ENCODE measurements around the gene MAP3K20. TPM values are rescaled to one million over a fixed set of nuclear protein-coding genes. Genes with fewer than 3 reads are reported as not detected.
"Not testable (repeated sequence)": the region's sequence is repeated elsewhere in the genome, so short reads cannot be mapped to it uniquely, and the experiment has no call there.

MAP3K20 gene
- total and polyA plus RNA-seq, 3 experiments from 2014 or later = 1.9 to 14.1 (median 11.2) TPM

GRCh38 chr2:173204316-173204715 lies 128.7 kb downstream of the MAP3K20 start:
- ChIA-PET POLR2A (no interaction called here), CTCF (interaction anchor here (0.8 kb wide), 1 partner anchor 176 kb away, joined by 5 read pairs; no protein-coding TSS in a partner anchor)
- H3K27ac ChIP-seq (ENCODE audit: low read depth, low read length) = no peak overlapping the region
- Mint-ChIP-seq H3K27ac (no peak overlapping the region), H3K36me3 (no peaks in the 10 kb centered on the region), H3K9me3 (no peaks in the 10 kb centered on the region), H3K4me3 (no peak overlapping the region), H3K27me3 (peaks cover 0 to 2% of the 10 kb centered on the region in 2 donors), H3K4me1 (no peaks in the 10 kb centered on the region)
- H3K4me3 ChIP-seq (ENCODE audit: low read length) = no peak overlapping the region
- no peak for DNase-seq
- no peaks in the 10 kb centered on the region for H3K36me3 ChIP-seq (ENCODE audit: insufficient read depth, low read length)
- H3K4me1 ChIP-seq (ENCODE audit: insufficient read depth, low read length) = no peaks in the 10 kb centered on the region
- H3K9me3 ChIP-seq (ENCODE audit: low read length) = no peaks in the 10 kb centered on the region
- H3K27me3 ChIP-seq (ENCODE audit: insufficient read depth, low read length, poor library complexity, severe bottlenecking) = no peaks in the 10 kb centered on the region

GRCh38 chr2:173205375-173205774 lies 129.7 kb downstream of the MAP3K20 start:
- peaks cover 0 to 2% (median 2%) of the 10 kb centered on the region in 3 donors for H3K4me1 Mint-ChIP-seq
- DNase-seq = no peak
- no peak overlapping the region for H3K27ac Mint-ChIP-seq
- Histone ChIP-seq H3K27ac (ENCODE audit: low read depth, low read length) (no peak overlapping the region), H3K36me3 (ENCODE audit: insufficient read depth, low read length) (no peaks in the 10 kb centered on the region), H3K4me3 (ENCODE audit: low read length) (no peak overlapping the region), H3K27me3 (ENCODE audit: insufficient read depth, low read length, poor library complexity, severe bottlenecking) (no peaks in the 10 kb centered on the region), H3K9me3 (ENCODE audit: low read length) (no peaks in the 10 kb centered on the region), H3K4me1 (ENCODE audit: insufficient read depth, low read length) (no peaks in the 10 kb centered on the region)
- no peaks in the 10 kb centered on the region for H3K36me3 Mint-ChIP-seq
- H3K27me3 Mint-ChIP-seq = peaks cover 0 to 5% of the 10 kb centered on the region in 2 donors
- H3K4me3 Mint-ChIP-seq = no peak overlapping the region
- H3K9me3 Mint-ChIP-seq = no peaks in the 10 kb centered on the region
- ChIA-PET POLR2A (no interaction called here), CTCF (interaction anchor here (8.8 kb wide), 1 partner anchor 177 kb away, joined by 86 read pairs; no protein-coding TSS in a partner anchor)

- not testable (repeated sequence) for H3K27me3 ChIP-seq (ENCODE audit: insufficient read depth, low read length, poor library complexity, severe bottlenecking); H3K4me1 Mint-ChIP-seq; H3K9me3 ChIP-seq (ENCODE audit: low read length); H3K27ac Mint-ChIP-seq; H3K4me1 ChIP-seq (ENCODE audit: insufficient read depth, low read length); H3K4me3 Mint-ChIP-seq; H3K36me3 Mint-ChIP-seq; H3K9me3 Mint-ChIP-seq; H3K27me3 Mint-ChIP-seq; H3K27ac ChIP-seq (ENCODE audit: low read depth, low read length); DNase-seq; H3K36me3 ChIP-seq (ENCODE audit: insufficient read depth, low read length); H3K4me3 ChIP-seq (ENCODE audit: low read length)
- ChIA-PET POLR2A (interaction anchor here (0.7 kb wide), 1 partner anchor 69 kb away, joined by 3 read pairs; no protein-coding TSS in a partner anchor), CTCF (interaction anchor here (8.8 kb wide), 1 partner anchor 179 kb away, joined by 86 read pairs; no protein-coding TSS in a partner anchor)
These were observed 131.5 kb downstream of the MAP3K20 start for GRCh38 chr2:173207124-173207523.

GRCh38 chr2:173210270-173211196 lies 134.9 kb downstream of the MAP3K20 start:
- H3K4me1 ChIP-seq (ENCODE audit: insufficient read depth, low read length) = no peaks in the 10 kb centered on the region
- POLR2A ChIA-PET = no interaction called here
- peaks cover 0 to 5% of the 10 kb centered on the region in 2 donors for H3K27me3 Mint-ChIP-seq

GRCh38 chr2:173213181-173213580 lies 137.5 kb downstream of the MAP3K20 start:
- no peak overlapping the region for H3K4me3 ChIP-seq (ENCODE audit: low read length)
- no peaks in the 10 kb centered on the region for H3K9me3 ChIP-seq (ENCODE audit: low read length)
- no peaks in the 10 kb centered on the region for H3K36me3 ChIP-seq (ENCODE audit: insufficient read depth, low read length)
- no peak overlapping the region for H3K27ac ChIP-seq (ENCODE audit: low read depth, low read length)
- Mint-ChIP-seq H3K4me1 (peaks cover 0 to 7% (median 5%) of the 10 kb centered on the region in 3 donors), H3K27ac (no peak overlapping the region), H3K9me3 (no peaks in the 10 kb centered on the region), H3K36me3 (no peaks in the 10 kb centered on the region), H3K4me3 (no peak overlapping the region), H3K27me3 (peaks cover 0 to 5% of the 10 kb centered on the region in 2 donors)
- no peak for DNase-seq
- no peaks in the 10 kb centered on the region for H3K27me3 ChIP-seq (ENCODE audit: insufficient read depth, low read length, poor library complexity, severe bottlenecking)
- POLR2A ChIA-PET = no interaction called here
- CTCF ChIA-PET = interaction anchor here (8.8 kb wide), 1 partner anchor 185 kb away, joined by 86 read pairs; no protein-coding TSS in a partner anchor
- H3K4me1 ChIP-seq (ENCODE audit: insufficient read depth, low read length) = no peaks in the 10 kb centered on the region

More at GRCh38 chr2:173210270-173211196, 134.9 kb downstream of the MAP3K20 start:
- DNase-seq = peak; percentile 12 to 53 (median 30)
- no peak overlapping the region for H3K4me3 Mint-ChIP-seq
- H3K4me1 Mint-ChIP-seq = peaks cover 0 to 7% (median 5%) of the 10 kb centered on the region in 3 donors
- no peak overlapping the region for H3K27ac Mint-ChIP-seq
- Histone ChIP-seq H3K27me3 (ENCODE audit: insufficient read depth, low read length, poor library complexity, severe bottlenecking) (no peaks in the 10 kb centered on the region), H3K4me3 (ENCODE audit: low read length) (no peak overlapping the region), H3K27ac (ENCODE audit: low read depth, low read length) (no peak overlapping the region), H3K36me3 (ENCODE audit: insufficient read depth, low read length) (no peaks in the 10 kb centered on the region), H3K9me3 (ENCODE audit: low read length) (no peaks in the 10 kb centered on the region)
- no peaks in the 10 kb centered on the region for H3K9me3 Mint-ChIP-seq
- CTCF ChIA-PET = interaction anchor here (0.7 to 8.8 kb wide), 9 partner anchors 9 to 187 kb away, joined by 3 to 86 read pairs (median 5); no protein-coding TSS in a partner anchor
- no peaks in the 10 kb centered on the region for H3K36me3 Mint-ChIP-seq

- H3K4me1 ChIP-seq (ENCODE audit: insufficient read depth, low read length) = no peaks in the 10 kb centered on the region
- CTCF ChIA-PET = interaction anchor here (0.6 to 8.8 kb wide), 2 partner anchors 186 to 1066 kb away, joined by 3 to 86 read pairs; no protein-coding TSS in a partner anchor
- Mint-ChIP-seq H3K4me1 (peaks cover 5 to 13% (median 9%) of the 10 kb centered on the region in 3 donors), H3K27ac (no peak overlapping the region), H3K36me3 (no peaks in the 10 kb centered on the region), H3K9me3 (no peaks in the 10 kb centered on the region), H3K27me3 (peaks cover 0 to 4% of the 10 kb centered on the region in 2 donors), H3K4me3 (no peak overlapping the region)
- H3K27me3 ChIP-seq (ENCODE audit: insufficient read depth, low read length, poor library complexity, severe bottlenecking) = no peaks in the 10 kb centered on the region
- H3K27ac ChIP-seq (ENCODE audit: low read depth, low read length) = no peak overlapping the region
- no peak for DNase-seq
- no peak overlapping the region for H3K4me3 ChIP-seq (ENCODE audit: low read length)
- POLR2A ChIA-PET = no interaction called here
- no peaks in the 10 kb centered on the region for H3K36me3 ChIP-seq (ENCODE audit: insufficient read depth, low read length)
- no peaks in the 10 kb centered on the region for H3K9me3 ChIP-seq (ENCODE audit: low read length)
These were observed 138.6 kb downstream of the MAP3K20 start for GRCh38 chr2:173214213-173214612.

GRCh38 chr2:173215316-173215715 lies 139.7 kb downstream of the MAP3K20 start:
- no peaks in the 10 kb centered on the region for H3K4me1 ChIP-seq (ENCODE audit: insufficient read depth, low read length)
- H3K9me3 Mint-ChIP-seq = no peaks in the 10 kb centered on the region
- no peaks in the 10 kb centered on the region for H3K27me3 Mint-ChIP-seq
- H3K4me3 Mint-ChIP-seq = no peak overlapping the region
- H3K36me3 ChIP-seq (ENCODE audit: insufficient read depth, low read length) = no peaks in the 10 kb centered on the region
- ChIA-PET CTCF (no interaction called here), POLR2A (no interaction called here)
- no peak for DNase-seq
- no peaks in the 10 kb centered on the region for H3K27me3 ChIP-seq (ENCODE audit: insufficient read depth, low read length, poor library complexity, severe bottlenecking)
- H3K4me1 Mint-ChIP-seq = peaks cover 5 to 12% (median 8%) of the 10 kb centered on the region in 3 donors
- H3K27ac ChIP-seq (ENCODE audit: low read depth, low read length) = no peak overlapping the region
- no peaks in the 10 kb centered on the region for H3K36me3 Mint-ChIP-seq
- H3K9me3 ChIP-seq (ENCODE audit: low read length) = no peaks in the 10 kb centered on the region
- no peak overlapping the region for H3K27ac Mint-ChIP-seq
- H3K4me3 ChIP-seq (ENCODE audit: low read length) = no peak overlapping the region

- no peaks in the 10 kb centered on the region for H3K27me3 Mint-ChIP-seq
- Histone ChIP-seq H3K4me3 (ENCODE audit: low read length) (no peak overlapping the region), H3K9me3 (ENCODE audit: low read length) (no peaks in the 10 kb centered on the region), H3K27ac (ENCODE audit: low read depth, low read length) (no peak overlapping the region), H3K27me3 (ENCODE audit: insufficient read depth, low read length, poor library complexity, severe bottlenecking) (no peaks in the 10 kb centered on the region), H3K4me1 (ENCODE audit: insufficient read depth, low read length) (no peaks in the 10 kb centered on the region), H3K36me3 (ENCODE audit: insufficient read depth, low read length) (no peaks in the 10 kb centered on the region)
- H3K27ac Mint-ChIP-seq = no peak overlapping the region
- ChIA-PET POLR2A (no interaction called here), CTCF (interaction anchor here (2.1 kb wide), 1 partner anchor 189 kb away, joined by 11 read pairs; no protein-coding TSS in a partner anchor)
- H3K4me1 Mint-ChIP-seq = peaks cover 4 to 7% (median 5%) of the 10 kb centered on the region in 3 donors
- H3K9me3 Mint-ChIP-seq = no peaks in the 10 kb centered on the region
- H3K4me3 Mint-ChIP-seq = no peak overlapping the region
- no peak for DNase-seq
- H3K36me3 Mint-ChIP-seq = no peaks in the 10 kb centered on the region
These were observed 140.4 kb downstream of the MAP3K20 start for GRCh38 chr2:173216051-173216450.
